Activated CD4-positive, alpha-beta T cell treated with anti-CD3 and anti-CD28 coated beads, Interleukin-2, amount 50 U/mL, for 24 hours (primary cell): ENCODE results near the gene FAM120C.

Experiments used
- DNase-seq, 2 donors: peaks; one replicate each; pipeline ENCODE4 v3.0.0-alpha.2; 2020; ENCODE audit warnings: low read depth in 1 of 2, low spot score in 1 of 2

FAM120C gene, protein sequence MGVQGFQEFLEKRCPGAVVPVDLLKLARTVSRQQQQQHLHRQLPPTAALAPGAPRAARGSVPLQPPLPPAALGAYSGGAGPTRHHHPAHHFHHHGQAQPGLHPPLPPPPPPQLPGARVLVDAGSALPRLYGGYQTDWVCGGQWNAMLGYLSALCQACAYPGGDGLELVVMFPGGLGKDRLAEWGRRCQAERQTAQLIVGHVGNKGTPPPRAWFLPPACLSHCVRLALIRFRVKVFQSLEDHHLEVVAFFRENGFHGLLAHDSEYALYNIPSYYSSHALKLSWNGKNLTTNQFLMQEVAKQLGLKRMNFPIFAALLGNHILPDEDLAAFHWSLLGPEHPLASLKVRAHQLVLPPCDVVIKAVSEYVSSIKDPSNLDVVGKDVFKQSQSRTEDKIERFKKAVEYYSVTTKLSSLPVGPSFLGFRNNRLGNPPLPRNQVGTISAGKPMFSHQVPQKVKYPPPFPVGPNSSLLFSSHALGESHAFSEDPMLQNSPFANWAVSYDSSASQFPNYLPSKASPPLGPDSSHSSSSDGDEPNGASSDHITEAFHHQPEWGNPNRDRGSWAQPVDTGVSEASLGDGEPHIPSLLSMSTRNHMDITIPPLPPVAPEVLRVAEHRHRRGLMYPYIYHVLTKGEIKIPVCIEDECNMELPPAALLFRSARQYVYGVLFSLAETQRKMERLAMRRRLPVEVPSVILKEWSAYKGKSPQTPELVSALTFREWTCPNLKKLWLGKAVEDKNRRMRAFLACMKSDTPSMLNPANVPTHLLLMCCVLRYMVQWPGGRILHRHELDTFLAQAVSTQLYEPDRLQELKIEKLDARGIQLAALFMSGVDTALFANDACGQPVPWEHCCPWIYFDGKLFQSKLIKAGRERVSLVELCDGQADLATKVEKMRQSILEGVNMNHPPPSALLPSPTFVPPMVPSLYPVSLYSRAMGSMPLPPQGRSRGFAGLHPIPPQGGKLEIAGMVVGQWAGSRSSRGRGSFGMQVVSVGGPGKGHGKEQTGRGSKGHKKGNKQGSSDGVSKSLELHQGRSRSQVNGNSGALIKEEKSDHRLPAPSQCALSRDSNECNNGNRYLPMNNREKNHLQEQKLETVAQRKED

DNA sequence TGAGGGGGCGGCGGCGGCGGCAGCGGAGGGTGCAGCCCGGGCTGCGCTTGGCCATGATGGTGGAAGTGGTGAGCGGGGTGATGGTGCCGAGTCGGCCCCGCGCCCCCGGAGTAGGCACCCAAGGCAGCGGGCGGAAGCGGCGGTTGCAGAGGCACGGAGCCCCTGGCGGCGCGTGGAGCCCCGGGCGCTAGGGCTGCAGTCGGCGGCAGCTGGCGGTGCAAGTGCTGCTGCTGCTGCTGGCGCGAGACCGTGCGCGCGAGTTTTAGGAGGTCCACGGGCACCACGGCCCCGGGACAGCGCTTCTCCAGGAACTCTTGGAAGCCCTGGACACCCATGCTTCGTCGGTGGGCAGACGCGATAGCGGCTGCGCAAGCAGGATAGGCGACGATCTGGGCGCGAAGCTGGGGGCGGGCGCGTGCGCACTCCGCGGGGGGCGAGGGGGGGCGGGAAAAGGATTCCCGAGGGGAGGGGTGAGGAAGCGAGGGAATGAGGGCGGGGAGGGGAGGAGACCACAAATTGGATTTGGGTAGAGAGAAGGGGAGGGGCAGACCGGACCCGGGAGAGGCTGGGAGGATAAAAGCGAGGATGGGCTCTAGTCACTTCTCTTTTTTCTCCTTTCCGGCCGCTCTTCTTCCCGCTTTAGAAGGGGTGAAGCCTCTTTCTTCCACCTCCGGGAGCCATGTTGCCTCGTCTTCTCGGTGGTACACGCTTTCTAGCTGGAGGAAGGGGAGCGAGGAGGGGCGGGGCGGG is at the start of gene FAM120C:
TSS of gene FAM120C (minus strand) at position 391 of the 750 bp plus-strand sequence. CDS start at position 335, 56 bp downstream.
- DNase-seq, result peak; percentile 46 to 57

DNA sequence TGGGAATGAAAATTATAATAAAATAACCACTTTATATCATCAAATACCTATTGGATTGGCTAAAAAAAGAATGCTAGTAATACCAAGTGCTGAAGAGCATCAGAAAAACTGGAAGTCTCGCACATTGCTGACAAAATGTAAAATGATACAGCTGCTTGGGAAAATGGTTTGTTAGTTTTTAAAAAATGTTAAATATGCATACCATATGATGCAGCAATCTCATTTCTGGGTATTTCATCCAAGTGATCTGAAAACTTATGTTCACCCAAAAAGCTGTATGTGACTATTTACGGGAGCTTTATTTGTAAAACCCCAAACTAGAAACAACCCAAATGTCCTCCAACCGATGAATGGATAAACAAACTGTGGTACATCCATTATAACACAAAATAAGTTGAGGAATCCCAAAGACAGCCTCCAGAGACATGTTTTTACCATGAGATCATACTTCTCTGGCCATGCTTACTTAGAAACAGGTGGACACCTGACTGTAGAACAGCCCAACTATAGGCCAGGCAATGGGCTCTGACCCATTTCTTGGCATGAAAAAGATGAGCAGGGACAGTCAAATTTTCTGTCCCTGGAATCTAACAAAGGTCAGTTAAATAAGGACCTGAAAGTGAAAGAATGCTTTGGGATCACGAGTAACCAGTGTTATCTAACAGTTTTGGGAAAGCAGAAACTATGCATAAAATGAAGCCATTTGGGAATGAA is 47.5 kb upstream of the FAM120C start:
- no peak for DNase-seq

DNA sequence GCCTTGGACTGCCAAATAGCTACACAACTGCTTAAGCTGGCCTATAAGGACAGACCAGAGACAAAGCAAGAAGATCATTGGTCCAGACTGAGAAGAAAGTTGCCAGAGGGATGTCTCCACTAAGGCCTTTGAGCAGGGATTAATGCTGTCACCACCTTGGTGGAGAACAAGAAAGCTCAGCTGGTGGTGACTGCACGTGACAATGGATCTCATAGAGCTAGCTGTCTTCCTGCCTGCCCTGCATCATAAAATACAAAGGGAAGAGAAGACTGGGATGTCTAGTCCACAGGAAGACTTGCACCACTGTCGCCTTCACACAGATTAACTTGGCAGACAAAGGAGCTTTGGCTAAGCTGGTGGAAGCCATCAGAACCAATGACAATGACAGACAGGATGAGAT is 40.5 kb upstream of the FAM120C start:
- DNase-seq, result no peak

DNA sequence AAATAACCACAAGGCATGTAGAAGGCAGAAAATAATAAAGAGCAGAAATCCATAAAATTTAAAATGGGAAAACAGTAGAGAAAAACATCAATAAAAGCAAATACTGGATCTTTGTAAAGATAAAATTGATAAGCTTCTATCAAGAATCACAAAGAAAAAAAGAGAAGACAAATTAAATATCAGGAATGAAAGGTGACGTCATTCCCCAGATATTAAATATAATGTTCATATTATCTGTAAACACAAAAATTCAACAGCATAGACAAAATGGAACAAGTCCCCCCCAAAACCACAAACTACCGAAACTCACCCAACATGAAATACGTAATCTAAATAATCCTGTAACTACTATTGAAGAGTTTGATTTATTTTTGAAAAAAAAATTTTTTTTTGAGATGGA is 30.5 kb upstream of the FAM120C start:
- DNase-seq, result no peak

DNA sequence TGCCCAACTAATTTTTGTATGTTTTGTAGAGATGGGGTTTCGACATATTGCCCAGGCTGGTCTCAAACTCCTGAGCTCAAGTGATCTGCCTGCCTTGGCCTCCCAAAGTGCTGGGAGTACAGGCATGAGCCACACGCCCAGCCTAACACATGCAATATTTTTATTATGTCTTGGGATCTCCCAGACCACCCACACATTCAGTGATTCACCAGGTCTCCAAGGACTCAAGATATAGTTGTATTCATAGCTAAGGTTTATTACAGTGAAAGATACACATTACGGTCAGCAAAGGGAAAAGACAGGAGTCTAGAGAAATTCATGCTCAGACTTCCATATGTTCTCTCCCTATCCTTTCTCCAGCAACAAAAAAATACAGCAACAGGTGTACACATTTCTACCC is 25.5 kb upstream of the FAM120C start:
- DNase-seq, result no peak

DNA sequence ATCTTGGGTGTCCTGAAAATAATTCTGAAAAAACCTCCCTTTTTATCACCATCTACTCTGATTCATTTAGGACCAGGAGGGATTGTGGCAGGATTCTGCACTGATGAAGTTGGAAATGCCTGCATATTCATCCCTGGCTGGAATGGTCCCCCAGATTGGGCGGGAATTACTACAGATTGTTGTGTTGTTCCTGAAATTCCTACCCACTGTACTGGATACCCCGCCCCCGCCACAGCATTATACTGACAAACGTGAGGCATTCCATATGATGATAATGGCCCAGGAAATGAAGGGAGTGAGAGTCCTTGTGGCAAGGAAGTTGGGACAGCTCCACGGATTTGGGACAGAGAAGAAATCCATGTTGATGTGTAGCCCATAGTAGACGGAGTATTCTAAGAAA is 15.2 kb upstream of the FAM120C start:
- no peak for DNase-seq

DNA sequence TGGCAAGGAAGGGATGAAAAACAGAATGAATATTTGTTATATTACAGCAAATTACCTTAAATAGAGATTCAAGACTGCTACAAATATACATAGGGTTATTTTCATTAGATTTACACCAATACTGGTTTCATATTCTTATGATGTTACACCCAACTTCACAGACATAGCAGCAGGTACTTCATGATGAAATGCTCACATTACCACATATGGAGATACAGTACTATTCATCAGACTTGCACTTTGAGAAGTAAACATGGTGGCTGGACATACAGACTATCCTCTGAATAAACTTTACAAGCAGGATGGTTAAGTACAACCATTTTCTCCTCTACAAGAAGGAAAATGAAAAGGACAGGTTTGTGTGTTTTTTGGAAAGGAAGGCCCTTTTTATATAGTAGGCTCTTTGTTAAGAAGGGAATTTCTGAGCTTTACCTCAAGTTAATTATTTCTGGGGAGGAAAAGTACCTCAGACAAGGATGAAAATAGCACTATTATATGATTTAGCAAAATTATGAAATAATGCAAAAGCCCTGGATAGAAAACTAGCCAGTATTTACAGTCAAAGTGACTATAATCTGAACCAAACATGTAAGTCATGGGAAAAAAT is 12.0 kb upstream of the FAM120C start:
- no peak for DNase-seq

DNA sequence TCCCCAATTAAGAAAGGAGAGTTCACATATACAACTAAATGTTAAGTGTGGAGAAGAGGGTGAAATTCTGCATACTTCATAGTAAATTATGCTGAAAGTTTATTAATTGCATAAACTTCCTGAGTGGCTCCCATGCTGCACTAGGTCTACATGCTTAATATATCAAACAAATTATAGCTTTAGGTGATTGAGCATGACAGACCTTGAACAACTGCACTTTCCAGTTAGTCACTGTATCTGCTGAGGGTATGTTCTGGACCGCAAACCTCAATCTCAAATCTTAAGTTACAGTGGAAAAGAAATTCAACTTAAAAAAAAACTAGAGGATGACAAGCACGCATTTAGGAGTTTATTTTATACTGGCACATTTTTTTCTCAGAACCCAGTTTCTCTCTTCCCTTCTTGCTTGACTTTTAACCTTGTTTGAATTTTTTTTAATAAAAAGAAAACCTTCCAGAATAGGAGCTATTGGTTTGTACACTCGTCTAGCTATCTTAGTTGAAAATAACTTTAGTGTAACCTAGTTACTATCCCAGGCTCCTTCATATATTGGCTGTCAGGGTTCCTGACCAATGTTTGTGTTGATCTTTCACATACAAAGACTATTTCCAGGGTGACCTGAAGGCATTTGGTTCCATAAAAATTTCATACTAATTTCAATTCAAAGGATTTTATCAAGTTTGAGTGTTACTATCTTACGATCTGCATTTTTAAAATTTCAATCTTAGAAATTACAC is 10.2 kb upstream of the FAM120C start:
- DNase-seq, result no peak

DNA sequence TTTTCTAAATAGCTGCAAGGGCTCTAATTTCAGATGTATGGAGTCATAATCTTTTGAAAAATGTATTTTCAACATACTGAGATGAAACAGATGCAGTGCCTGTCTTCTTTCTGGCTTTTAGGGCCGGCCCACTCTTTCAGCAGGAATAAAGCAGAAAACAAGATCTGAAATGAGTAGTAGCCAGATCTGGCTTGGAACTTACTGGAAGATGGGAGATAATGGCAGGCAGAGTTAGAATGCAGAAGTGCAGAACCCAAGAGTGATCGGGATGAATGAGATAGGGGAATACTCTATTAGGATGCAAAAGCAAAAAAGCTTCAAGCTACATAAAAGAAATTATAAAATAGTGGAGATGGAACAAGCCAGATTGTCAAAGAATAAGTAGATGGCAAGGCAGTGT is 1.4 kb upstream of the FAM120C start:
- no peak for DNase-seq

DNA sequence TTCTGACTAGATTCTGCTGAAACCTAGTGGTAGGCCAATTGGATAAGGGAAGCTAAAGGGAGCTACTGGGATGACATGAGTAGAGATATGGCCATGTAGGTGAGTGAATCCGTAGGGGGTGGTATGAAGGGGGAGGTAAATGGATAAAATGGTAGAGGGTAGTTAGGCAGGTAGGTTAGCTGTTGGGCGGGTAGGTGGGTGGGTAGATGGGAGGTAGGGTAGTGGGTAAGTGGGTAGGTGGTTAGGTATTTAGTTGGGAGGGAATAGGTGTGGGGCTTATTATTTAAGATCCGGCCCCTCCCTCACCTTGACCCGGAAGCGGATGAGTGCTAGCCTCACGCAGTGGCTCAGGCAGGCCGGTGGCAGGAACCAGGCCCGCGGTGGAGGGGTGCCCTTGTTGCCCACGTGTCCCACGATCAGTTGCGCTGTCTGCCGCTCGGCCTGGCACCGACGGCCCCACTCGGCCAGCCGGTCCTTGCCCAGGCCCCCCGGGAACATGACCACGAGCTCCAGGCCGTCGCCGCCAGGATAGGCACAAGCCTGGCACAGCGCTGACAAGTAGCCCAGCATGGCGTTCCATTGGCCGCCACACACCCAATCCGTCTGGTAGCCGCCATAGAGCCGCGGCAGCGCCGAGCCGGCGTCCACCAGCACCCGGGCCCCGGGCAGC is 725 bp downstream of the FAM120C start:
- peak; percentile 27 to 46 for DNase-seq

DNA sequence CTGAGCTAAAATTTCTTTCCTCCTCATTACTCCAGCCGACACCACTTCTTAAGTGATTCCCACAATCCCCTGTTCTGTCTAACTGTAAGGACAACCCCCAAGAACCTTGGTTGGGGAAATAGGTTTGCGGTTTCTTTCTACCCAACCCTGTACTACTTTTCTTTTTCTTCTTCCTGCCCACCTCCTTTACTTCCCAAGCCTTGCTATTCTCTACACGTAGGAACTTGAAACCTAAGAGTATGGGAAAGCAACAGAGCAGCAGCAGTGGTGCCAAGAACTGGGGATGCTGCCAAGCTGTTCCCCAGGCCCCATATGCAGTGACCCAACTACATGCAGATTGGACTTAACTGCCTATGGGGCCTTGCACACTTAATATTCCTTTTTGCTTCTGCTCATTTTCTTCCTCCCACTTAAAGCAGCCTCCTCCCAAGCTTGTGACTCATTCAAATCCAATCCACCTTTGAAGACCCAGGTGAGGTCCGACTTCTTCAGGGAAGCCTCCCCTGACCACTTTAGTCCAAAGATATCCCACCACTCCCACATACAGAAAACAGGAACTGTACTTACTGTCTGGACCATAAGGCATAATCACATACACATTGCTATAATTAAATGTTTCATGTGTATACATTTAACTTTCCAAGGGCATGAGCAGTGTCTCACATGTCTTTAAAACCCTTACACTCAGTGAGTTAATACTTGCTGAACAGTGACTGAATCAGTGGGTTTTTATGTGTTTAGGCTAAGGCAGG is 1.7 kb downstream of the FAM120C start:
- DNase-seq, result no peak

DNA sequence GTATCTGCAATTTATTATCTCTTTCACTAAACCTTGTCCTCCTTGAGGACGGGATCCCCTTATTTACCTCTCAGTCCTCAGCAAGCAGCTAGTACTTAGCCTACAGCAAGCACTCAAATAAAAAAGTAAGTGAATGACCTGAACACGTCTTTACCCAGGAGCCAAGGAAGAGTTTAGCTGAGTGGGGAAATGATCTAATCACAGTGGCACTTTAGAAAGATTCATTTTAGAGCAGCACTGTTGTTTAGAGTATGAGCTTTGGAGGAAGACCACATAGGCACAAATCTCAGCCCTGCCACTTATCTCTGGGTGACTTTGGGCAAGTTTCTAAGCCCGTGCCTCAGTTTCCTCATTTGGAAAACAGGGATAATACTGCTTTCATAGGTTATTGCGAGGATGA is 2.7 kb downstream of the FAM120C start:
- DNase-seq, result no peak

DNA sequence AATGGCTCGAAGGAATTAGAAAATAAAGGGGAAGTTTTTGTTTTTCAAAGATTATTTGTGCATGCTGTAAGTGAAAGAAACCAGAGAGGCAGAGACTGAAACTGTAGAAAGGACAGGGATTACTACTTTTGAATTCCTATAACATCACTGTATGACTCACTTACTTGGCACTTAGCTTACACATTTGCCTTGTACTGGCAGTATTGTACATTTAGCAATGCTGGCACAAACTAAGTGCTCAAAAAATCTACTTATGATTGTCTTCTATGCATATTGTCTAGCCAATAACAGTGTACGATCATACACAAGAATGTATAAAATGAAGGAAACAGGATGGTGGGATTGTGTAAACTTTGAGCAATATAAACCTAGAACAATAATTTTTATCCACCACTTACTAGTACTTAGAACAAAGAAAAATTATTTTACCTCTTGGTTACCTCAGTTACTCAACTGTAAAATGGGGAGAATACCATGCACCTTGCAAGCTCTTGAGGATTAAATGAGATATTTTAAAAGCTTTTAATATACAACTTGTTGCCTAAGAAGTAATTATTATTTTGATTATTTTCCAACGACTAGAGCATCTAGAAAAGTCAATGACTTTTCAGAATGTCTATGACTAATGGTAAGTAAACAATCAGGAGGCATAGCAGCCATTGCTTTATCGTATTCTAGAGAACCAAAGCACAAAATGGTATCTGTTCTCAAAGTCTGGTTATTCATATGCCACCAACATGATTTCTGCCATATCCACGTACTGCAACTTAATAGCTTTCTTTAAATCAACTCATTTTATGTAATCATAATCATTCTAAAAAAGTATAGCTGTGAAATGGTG is 4.7 kb downstream of the FAM120C start:
- DNase-seq, result no peak

DNA sequence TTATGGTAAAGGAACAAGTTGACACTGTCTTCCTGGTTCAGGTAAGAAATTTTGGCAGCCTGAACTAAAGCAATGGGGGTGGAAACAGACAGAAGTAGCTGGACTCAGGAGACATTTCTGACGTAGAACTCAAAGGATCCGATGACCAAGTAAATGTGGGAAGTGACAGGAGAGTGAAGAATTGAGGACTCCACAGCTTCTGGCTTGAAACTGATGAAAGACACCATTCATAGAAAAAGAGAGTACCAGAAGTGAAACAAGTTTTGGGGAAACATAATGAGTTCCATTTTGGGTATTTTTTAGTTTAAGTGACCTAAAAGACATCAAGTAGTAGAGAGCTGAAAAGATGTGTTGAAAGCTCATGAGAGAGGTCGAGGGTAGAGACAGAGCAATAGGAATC is 5.7 kb downstream of the FAM120C start:
- no peak for DNase-seq

DNA sequence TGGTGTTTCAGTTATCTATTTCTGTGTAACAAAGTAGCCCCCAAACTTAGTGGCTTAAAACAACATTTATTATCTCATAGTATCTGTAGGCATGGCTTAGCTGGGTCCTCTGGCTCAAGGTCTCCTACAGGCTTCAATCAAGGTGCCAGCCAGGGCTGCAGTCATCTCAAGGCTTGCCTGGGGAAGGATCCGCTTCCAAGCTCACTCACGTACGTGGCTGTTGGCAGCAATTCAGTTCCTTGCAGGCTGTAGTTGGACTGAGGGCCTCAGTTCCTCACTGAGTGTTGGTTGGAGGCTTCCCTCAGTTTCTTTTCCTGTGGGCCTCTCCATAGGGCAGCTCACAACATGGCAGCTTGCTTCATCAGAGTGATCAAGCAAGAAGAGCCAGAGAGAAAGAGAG is 9.3 kb downstream of the FAM120C start:
- DNase-seq, result no peak

DNA sequence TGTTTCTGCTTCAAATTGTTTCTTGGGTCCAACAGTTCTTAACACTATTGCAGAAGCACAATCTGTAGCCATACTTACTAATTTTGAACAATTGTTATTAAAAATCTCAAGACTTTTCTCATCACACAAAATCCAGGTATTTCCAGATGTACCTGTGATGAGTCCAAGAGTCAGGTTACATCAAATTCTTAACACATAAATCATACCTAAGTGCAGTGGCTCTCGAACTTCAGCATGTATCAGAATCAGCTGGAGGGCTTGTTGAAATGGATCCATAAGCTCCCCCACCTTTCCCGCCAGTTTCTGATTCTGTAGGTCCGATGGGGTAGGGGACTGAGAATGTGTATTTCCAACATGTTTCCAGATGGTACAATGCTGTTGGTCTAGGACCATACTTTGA is 10.6 kb downstream of the FAM120C start:
- DNase-seq, result no peak

DNA sequence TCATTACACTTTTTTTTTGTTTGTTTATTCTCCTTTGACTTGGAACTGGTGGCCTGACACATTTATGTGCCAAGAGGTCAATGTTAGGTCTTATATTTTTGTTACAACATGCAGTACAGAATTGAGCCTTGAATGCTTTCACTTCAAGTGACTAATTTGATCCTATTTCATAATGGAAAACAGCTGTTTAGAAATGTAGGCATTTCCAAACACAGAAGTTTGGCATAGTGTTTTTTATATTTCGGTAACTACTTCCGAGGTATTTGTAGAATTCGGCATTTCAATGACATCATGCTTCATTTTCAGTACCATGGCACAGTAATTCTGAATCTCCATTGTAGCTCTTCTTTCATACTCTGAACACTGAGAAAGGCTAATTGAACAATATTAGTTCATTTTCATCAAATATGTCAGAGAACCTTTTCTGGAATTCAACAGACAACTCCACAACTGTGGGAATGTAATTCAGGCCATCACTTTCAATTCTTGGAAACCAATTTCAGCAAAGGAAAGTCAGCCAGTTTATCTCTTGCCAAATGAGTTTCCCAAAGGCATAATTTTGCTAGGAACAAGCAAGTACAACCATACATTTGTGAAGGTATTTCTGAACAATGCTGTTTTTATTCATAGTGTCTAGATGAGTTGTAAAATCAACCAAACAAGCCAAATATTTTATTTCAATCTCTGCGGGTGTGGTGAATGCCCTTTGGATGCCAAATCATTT is 11.4 kb downstream of the FAM120C start:
- no peak for DNase-seq
